ENCODE data around the gene CCDC102A.
"Not testable (repeated sequence)": the region's sequence is repeated elsewhere in the genome, so short reads cannot be mapped to it uniquely, and the experiment has no call there.

Gene CCDC102A

GRCh38 chr16:57536306-57537193, at the start of gene CCDC102A:
TSS of gene CCDC102A (minus strand) at chr16:57536571. CDS start at chr16:57529177, 7,394 bp downstream.
- DNase-seq (ENCODE audit: low read depth) = peak; percentile 32

GRCh38 chr16:57585051-57585687, 48.8 kb upstream of the CCDC102A start:
- no peak for DNase-seq (ENCODE audit: low read depth)

GRCh38 chr16:57579361-57579665, 42.9 kb upstream of the CCDC102A start:
- DNase-seq (ENCODE audit: low read depth) = no peak

GRCh38 chr16:57578521-57579360, 42.4 kb upstream of the CCDC102A start:
- DNase-seq (ENCODE audit: low read depth) = no peak

GRCh38 chr16:57577691-57578224, 41.4 kb upstream of the CCDC102A start:
- no peak for DNase-seq (ENCODE audit: low read depth)

GRCh38 chr16:57577214-57577613, 40.8 kb upstream of the CCDC102A start:
- DNase-seq (ENCODE audit: low read depth) = no peak

GRCh38 chr16:57576429-57576870, 40.1 kb upstream of the CCDC102A start:
- peak; percentile 71 for DNase-seq (ENCODE audit: low read depth)

- DNase-seq (ENCODE audit: low read depth) = no peak
Measured at GRCh38 chr16:57575468-57576277, 39.3 kb upstream of the CCDC102A start.

GRCh38 chr16:57574646-57575467, 38.5 kb upstream of the CCDC102A start:
- no peak for DNase-seq (ENCODE audit: low read depth)

GRCh38 chr16:57574086-57574485, 37.7 kb upstream of the CCDC102A start:
- DNase-seq (ENCODE audit: low read depth) = no peak

GRCh38 chr16:57572978-57573728, 36.8 kb upstream of the CCDC102A start:
- DNase-seq (ENCODE audit: low read depth) = no peak

- DNase-seq (ENCODE audit: low read depth) = no peak
Measured at GRCh38 chr16:57571098-57571497, 34.7 kb upstream of the CCDC102A start.

GRCh38 chr16:57570301-57571070, 34.1 kb upstream of the CCDC102A start:
- no peak for DNase-seq (ENCODE audit: low read depth)

GRCh38 chr16:57569306-57569946, 33.1 kb upstream of the CCDC102A start:
- DNase-seq (ENCODE audit: low read depth) = no peak

GRCh38 chr16:57568772-57569171, 32.4 kb upstream of the CCDC102A start:
- DNase-seq (ENCODE audit: low read depth) = not testable (repeated sequence)

- DNase-seq (ENCODE audit: low read depth) = no peak
Measured at GRCh38 chr16:57568173-57568678, 31.9 kb upstream of the CCDC102A start.

GRCh38 chr16:57567691-57568090, 31.3 kb upstream of the CCDC102A start:
- no peak for DNase-seq (ENCODE audit: low read depth)

- no peak for DNase-seq (ENCODE audit: low read depth)
Measured at GRCh38 chr16:57566436-57566835, 30.1 kb upstream of the CCDC102A start.

Data from activated T-helper 9 cell treated with anti-CD3 and anti-CD28 coated beads, Interleukin-2, amount 50 U/mL, for 16 hours (primary cell).